HAP-1 (cell line): ENCODE measurements around the gene WDR19.

Experiments used
- DNase-seq, 2 experiments: peaks; one replicate each; pipeline ENCODE4 v3.0.0-alpha.2; 2016 to 2020; ENCODE audit warnings: low spot score in 2 of 2
- H3K27me3 ChIP-seq: fragments of 250-450 bp; sonication (Bioruptor Pico); 2 replicates; pipeline ENCODE4 v1.5.1; 2020; ENCODE audit warnings: low read depth, mild to moderate bottlenecking, moderate library complexity
- H3K36me3 ChIP-seq: fragments of 250-450 bp; sonication (Bioruptor Pico); replicated peaks from 2 replicates; pipeline ENCODE4 v1.5.1; 2020; ENCODE audit warnings: mild to moderate bottlenecking
- H3K4me1 ChIP-seq: fragments of 250-450 bp; sonication (Bioruptor Pico); 2 replicates; pipeline ENCODE4 v1.5.1; 2020; ENCODE audit warnings: mild to moderate bottlenecking
- H3K4me3 ChIP-seq: fragments of 250-450 bp; sonication (Bioruptor Pico); 2 replicates; pipeline ENCODE4 v1.5.1; 2020; ENCODE audit warnings: mild to moderate bottlenecking, moderate library complexity
- H3K9me3 ChIP-seq: fragments of 250-450 bp; sonication (Bioruptor Pico); 2 replicates; pipeline ENCODE4 v1.5.1; 2020; ENCODE audit warnings: mild to moderate bottlenecking, moderate library complexity
- in situ Hi-C: fragments of 300-500 bp; cut with MboI; formaldehyde crosslinking; loops from 3 replicates; pipeline ENCODE4 v1.14.3; 2020; ENCODE audit warnings: low sequenced_read_pairs, inconsistent platforms, mixed read lengths

Gene WDR19

DNA sequence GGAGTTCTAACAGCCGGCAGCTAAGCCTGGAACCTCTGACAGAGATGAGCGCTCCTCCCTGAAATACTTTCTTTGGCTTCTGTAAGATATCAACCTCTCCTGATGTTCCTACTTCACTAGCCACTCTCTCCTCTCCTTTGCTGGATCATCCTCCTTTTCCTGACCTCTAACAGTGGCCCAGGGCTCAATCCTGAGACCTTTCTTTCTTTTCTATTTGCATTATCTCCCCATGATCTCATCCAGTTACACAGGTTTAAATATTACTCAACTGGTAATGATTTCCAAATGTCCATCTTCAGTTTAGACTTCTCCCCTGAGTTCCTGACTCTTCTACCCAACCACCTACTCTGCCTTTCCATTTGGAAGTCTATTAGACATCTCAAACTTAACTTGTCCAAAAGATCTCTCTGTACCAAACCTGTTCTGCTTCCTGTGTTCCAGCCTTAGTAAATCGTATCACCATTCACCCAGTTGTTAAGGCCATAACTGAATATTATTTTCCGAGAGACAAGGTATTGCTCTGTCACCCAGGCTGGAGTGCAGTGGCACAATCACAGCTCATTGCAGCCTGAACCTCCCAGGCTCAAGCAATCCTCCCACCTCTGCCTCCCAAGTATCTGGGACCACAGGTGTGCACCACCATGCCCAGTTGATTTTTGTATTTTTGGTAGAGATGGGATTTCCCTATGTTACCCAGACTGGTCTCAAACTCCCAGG lies 142.7 kb downstream of the WDR19 start:
- H3K36me3 ChIP-seq, result peaks cover 30% of the 10 kb centered on the region
- H3K4me3 ChIP-seq, result no peak overlapping the region
- peaks cover 6% of the 10 kb centered on the region for H3K4me1 ChIP-seq
- no peaks in the 10 kb centered on the region for H3K9me3 ChIP-seq
- no peaks in the 10 kb centered on the region for H3K27me3 ChIP-seq
- no peak for DNase-seq
- in situ Hi-C loops, result no loop called here

- DNase-seq, result no peak
- in situ Hi-C loops, result no loop called here
- Histone ChIP-seq H3K4me1 (no peaks in the 10 kb centered on the region; the same call in 1 of the 2 replicates), H3K4me3 (no peak overlapping the region), H3K27me3 (no peaks in the 10 kb centered on the region), H3K36me3 (peaks cover 24% of the 10 kb centered on the region), H3K9me3 (no peaks in the 10 kb centered on the region)
These were observed 144.2 kb downstream of the WDR19 start for GRCh38 chr4:39326468-39326977.

DNA sequence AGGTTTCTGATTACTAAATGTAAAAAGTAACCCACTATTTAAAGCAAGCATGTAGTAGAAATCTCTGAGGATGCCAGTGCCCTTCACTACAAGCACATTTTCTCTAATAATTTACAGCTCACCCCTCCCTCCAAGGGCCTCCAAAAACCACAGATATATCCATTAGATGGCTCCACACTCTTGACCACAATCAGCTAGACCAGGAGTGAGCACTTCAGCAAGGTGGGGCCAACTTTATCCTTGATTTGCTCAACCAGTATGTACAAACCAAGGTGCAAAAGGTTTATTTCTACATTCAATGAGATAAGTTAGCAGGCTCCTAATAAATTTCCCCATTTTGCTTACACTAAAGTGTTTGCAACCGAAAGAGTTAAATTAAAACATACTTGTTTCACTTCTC lies 148.0 kb downstream of the WDR19 start:
- H3K27me3 ChIP-seq, result no peaks in the 10 kb centered on the region
- no peak for DNase-seq
- H3K36me3 ChIP-seq, result peaks cover 11% of the 10 kb centered on the region
- in situ Hi-C loops, result no loop called here
- H3K4me1 ChIP-seq, result no peaks in the 10 kb centered on the region
- H3K4me3 ChIP-seq, result no peak overlapping the region
- H3K9me3 ChIP-seq, result no peaks in the 10 kb centered on the region

GRCh38 chr4:39331191-39331590 lies 148.9 kb downstream of the WDR19 start:
- no peak overlapping the region for H3K4me3 ChIP-seq
- no peak for DNase-seq
- peaks cover 4% of the 10 kb centered on the region for H3K36me3 ChIP-seq
- no peaks in the 10 kb centered on the region for H3K4me1 ChIP-seq
- H3K9me3 ChIP-seq, result no peaks in the 10 kb centered on the region
- no peaks in the 10 kb centered on the region for H3K27me3 ChIP-seq
- in situ Hi-C loops, result no loop called here
